OCI-LY7 (cell line): ENCODE results near the gene SGMS1. TPM values are rescaled to one million over a fixed set of nuclear protein-coding genes. Genes with fewer than 3 reads are reported as not detected.

Experiments
- BruUV-seq: library from RNA; stranded (reverse); fragments of 400-500 nt; replicated peaks from 2 replicates; lab custom pipeline; 2021; lab: Mats Ljungman, UMichigan
- CTCF ChIA-PET: fragments of 300-600 bp; sonication (Branson Sonifier 250); formaldehyde crosslinking; loops from one replicate; lab custom pipeline; 2022; ENCODE audit warnings: antibody characterized with exemption; ENCODE audit not compliant: unreplicated experiment; lab: Charles Lee
- POLR2A ChIA-PET: fragments of 300-600 bp; sonication (Branson Sonifier 250); formaldehyde crosslinking; loops from one replicate; lab custom pipeline; 2022; ENCODE audit warnings: antibody characterized with exemption; lab: Charles Lee
- DNase-seq: peaks from one replicate; pipeline ENCODE4 v3.0.0-alpha.2; 2015; ENCODE audit warnings: low spot score
- H2AFZ ChIP-seq: fragments of 200-600 bp; sonication (generic), shearing (Covaris generic); 2 replicates; pipeline ENCODE4 v1.6.1; 2014; ENCODE audit warnings: mild to moderate bottlenecking, antibody characterized with exemption, low read length, moderate library complexity
- H3K27ac ChIP-seq: fragments of 200-600 bp; sonication (generic); 2 replicates; pipeline ENCODE4 v1.5.1; 2014; ENCODE audit warnings: mixed run types, low read depth, mild to moderate bottlenecking, moderate library complexity, low read length, inconsistent platforms; ENCODE audit not compliant: poor library complexity, severe bottlenecking
- H3K36me3 ChIP-seq: fragments of 200-600 bp; sonication (generic); 2 replicates; pipeline ENCODE4 v1.6.1; 2014; ENCODE audit warnings: mild to moderate bottlenecking, antibody characterized with exemption, low read length, moderate library complexity, mixed read lengths; ENCODE audit not compliant: insufficient read depth
- H3K4me1 ChIP-seq: fragments of 200-600 bp; sonication (generic); 2 replicates; pipeline ENCODE4 v1.5.1; 2014; ENCODE audit warnings: mild to moderate bottlenecking, low read length; ENCODE audit not compliant: insufficient read depth, poor library complexity, severe bottlenecking
- H3K4me2 ChIP-seq: fragments of 200-600 bp; sonication (generic); 2 replicates; pipeline ENCODE4 v1.6.1; 2014; ENCODE audit warnings: mild to moderate bottlenecking, low read length
- H3K4me3 ChIP-seq: fragments of 200-600 bp; sonication (generic); 2 replicates; pipeline ENCODE4 v1.5.1; 2014; ENCODE audit warnings: mild to moderate bottlenecking, low read depth, low read length; ENCODE audit not compliant: poor library complexity, severe bottlenecking
- H3K79me2 ChIP-seq: fragments of 200-600 bp; sonication (generic); 2 replicates; pipeline ENCODE4 v1.6.1; 2016; ENCODE audit warnings: low read depth, mild to moderate bottlenecking, low read length, moderate library complexity, mixed read lengths; ENCODE audit not compliant: insufficient read depth
- H3K9me2 ChIP-seq: fragments of 200-600 bp; sonication (generic); 2 replicates; pipeline ENCODE4 v1.6.1; 2016; ENCODE audit warnings: mild to moderate bottlenecking, low read length, mixed read lengths; ENCODE audit not compliant: insufficient read depth
- H3K9me3 ChIP-seq: fragments of 200-600 bp; sonication (generic); 2 replicates; pipeline ENCODE4 v1.6.1; 2014; ENCODE audit warnings: mild to moderate bottlenecking, mixed run types, low read length, mixed read lengths
- H4K20me1 ChIP-seq: fragments of 200-600 bp; sonication (generic); 2 replicates; pipeline ENCODE4 v1.6.1; 2014; ENCODE audit warnings: mild to moderate bottlenecking, antibody characterized with exemption, low read length, moderate library complexity, mixed read lengths; ENCODE audit not compliant: insufficient read depth
- CTCF ChIP-seq: fragments of 200-600 bp; sonication (generic); conservative IDR thresholded peaks from 2 replicates; pipeline ENCODE4 v1.5.1; 2014; ENCODE audit warnings: mild to moderate bottlenecking, antibody characterized with exemption, low read length, moderate library complexity, mixed read lengths
- EZH2phosphoT487 ChIP-seq: fragments of 200-600 bp; sonication (generic); IDR thresholded peaks from 2 replicates; pipeline ENCODE4 v1.6.1; 2018; ENCODE audit warnings: low read depth, borderline replicate concordance, mild to moderate bottlenecking, mixed run types, antibody characterized with exemption, low read length, moderate library complexity, mixed read lengths
- intact Hi-C: fragments of 100-400 bp; cut with micrococcal nuclease; formaldehyde crosslinking; loops from one replicate; pipeline ENCODE4 v1.10.0; 2022; ENCODE audit not compliant: unreplicated experiment
- total RNA-seq, 2 experiments: library from RNA; depleted of rRNA in 1 of 2; stranded (reverse); fragments of >200 nt in 1 of 2; shearing (Covaris generic) in 1 of 2; gene quantifications; 2 replicates each; pipeline ENCODE4 v1.2.3, GENCODE V29; 2014 to 2022

The SGMS1 gene
- total RNA-seq, 2 experiments from 2014 or later = 45.4 to 57.5 TPM

GRCh38 chr10:50480054-50481007 lies 143.4 kb downstream of the SGMS1 start:
- Histone ChIP-seq H3K27ac (no peak overlapping the region), H3K9me2 (no peaks in the 10 kb centered on the region), H3K4me3 (no peak overlapping the region), H4K20me1 (no peaks in the 10 kb centered on the region), H3K9me3 (peaks cover 21% of the 10 kb centered on the region), H3K4me1 (no peaks in the 10 kb centered on the region), H3K4me2 (no peak overlapping the region), H2AFZ (no peak overlapping the region), H3K79me2 (no peaks in the 10 kb centered on the region), H3K36me3 (peaks cover 35% of the 10 kb centered on the region)
- TF ChIP-seq EZH2phosphoT487 (no peak), CTCF (no peak)
- CTCF ChIA-PET = no interaction called here
- DNase-seq = no peak
- intact Hi-C loops = no loop called here
- POLR2A ChIA-PET = interaction anchor here (0.5 to 1.2 kb wide), 2 partner anchors 10 to 167 kb away, joined by 3 read pairs; no protein-coding TSS in a partner anchor
- no TSS peak for BruUV-seq

- no peak overlapping the region for H3K4me2 ChIP-seq
- H3K4me3 ChIP-seq = no peak overlapping the region
- H2AFZ ChIP-seq = no peak overlapping the region
- H3K4me1 ChIP-seq = no peaks in the 10 kb centered on the region
- no peaks in the 10 kb centered on the region for H4K20me1 ChIP-seq
- H3K79me2 ChIP-seq = no peaks in the 10 kb centered on the region
- no peak for DNase-seq
- no peak overlapping the region for H3K27ac ChIP-seq
- peaks cover 12% of the 10 kb centered on the region for H3K9me3 ChIP-seq
- peaks cover 28% of the 10 kb centered on the region for H3K36me3 ChIP-seq
- no TSS peak for BruUV-seq
- no peaks in the 10 kb centered on the region for H3K9me2 ChIP-seq
- POLR2A ChIA-PET = interaction anchor here (1.1 to 1.5 kb wide), 2 partner anchors 14 to 20 kb away, joined by 3 to 4 read pairs; no protein-coding TSS in a partner anchor
- TF ChIP-seq CTCF (no peak), EZH2phosphoT487 (no peak)
- CTCF ChIA-PET = interaction anchor here (0.6 kb wide), 1 partner anchor 12 kb away, joined by 7 read pairs; no protein-coding TSS in a partner anchor
- intact Hi-C loops = no loop called here
Observed at GRCh38 chr10:50477287-50478203, 146.2 kb downstream of the SGMS1 start.
